Hematopoietic multipotent progenitor cell treated with erythropoietin and hydrocortisone succinate and interleukin-3 and kit ligand, for 6 days (in vitro differentiated cells): ENCODE data around the gene SLC29A2.
"Not testable (repeated sequence)": the region's sequence is repeated elsewhere in the genome, so short reads cannot be mapped to it uniquely, and the experiment has no call there.

Experiments
- DNase-seq: peaks from one replicate; pipeline ENCODE4 v3.0.0-alpha.2; 2015

The SLC29A2 gene

GRCh38 chr11:66380264-66380663 is 8.7 kb upstream of the SLC29A2 start:
- not testable (repeated sequence) for DNase-seq

GRCh38 chr11:66373690-66374287 is 2.2 kb upstream of the SLC29A2 start:
- DNase-seq = not testable (repeated sequence)

- DNase-seq = no peak
Observed at GRCh38 chr11:66373265-66373664, 1.7 kb upstream of the SLC29A2 start.

- no peak for DNase-seq
Observed at GRCh38 chr11:66369073-66369894, 2.3 kb downstream of the SLC29A2 start.

- no peak for DNase-seq
Observed at GRCh38 chr11:66368484-66368883, 3.1 kb downstream of the SLC29A2 start.

GRCh38 chr11:66367561-66368312 is 3.8 kb downstream of the SLC29A2 start:
- DNase-seq = no peak

GRCh38 chr11:66366844-66367477 is 4.6 kb downstream of the SLC29A2 start:
- no peak for DNase-seq

GRCh38 chr11:66365711-66366619 is 5.6 kb downstream of the SLC29A2 start:
- no peak for DNase-seq

GRCh38 chr11:66365166-66365565 is 6.4 kb downstream of the SLC29A2 start:
- DNase-seq = no peak

- peak; percentile 62 for DNase-seq
Observed at GRCh38 chr11:66363805-66364535, 7.6 kb downstream of the SLC29A2 start.

GRCh38 chr11:66363187-66363601 is 8.4 kb downstream of the SLC29A2 start:
- no peak for DNase-seq

GRCh38 chr11:66362481-66363147 is 8.9 kb downstream of the SLC29A2 start:
- no peak for DNase-seq

GRCh38 chr11:66361502-66361941 is 10.0 kb downstream of the SLC29A2 start:
- DNase-seq = no peak

- no peak for DNase-seq
Observed at GRCh38 chr11:66360406-66361073, 11.0 kb downstream of the SLC29A2 start.

- DNase-seq = no peak
Observed at GRCh38 chr11:66359662-66360087, 11.9 kb downstream of the SLC29A2 start.

- DNase-seq = not testable (repeated sequence)
Observed at GRCh38 chr11:66350560-66351235, 20.9 kb downstream of the SLC29A2 start.

- no peak for DNase-seq
Observed at GRCh38 chr11:66349084-66349386, 22.5 kb downstream of the SLC29A2 start.

GRCh38 chr11:66347425-66348276 is 23.9 kb downstream of the SLC29A2 start, which contains the start of gene B4GAT1:
TSS of gene B4GAT1 (minus strand) at chr11:66347629. CDS start at chr11:66347545, 84 bp downstream.
- DNase-seq = peak; percentile 77
